HEK293 (cell line): Measurements from ENCODE around the gene UBE2Q1.
A peak's percentile ranks its signal among the peaks of the same experiment; 100 is the strongest.

Experiments
- ZFP37 ChIP-seq: fragments of 450-650 bp; formaldehyde crosslinking; IDR thresholded peaks from 2 replicates; pipeline ENCODE4 v1.5.1; 2016; ENCODE audit warnings: missing biosample characterization, missing genetic modification characterization
- ZFP41 ChIP-seq: fragments of 450-650 bp; formaldehyde crosslinking; IDR thresholded peaks from 2 replicates; pipeline ENCODE4 v1.5.1; 2016; ENCODE audit warnings: missing biosample characterization, missing genetic modification characterization, borderline replicate concordance
- ZNF112 ChIP-seq: fragments of 450-650 bp; formaldehyde crosslinking; IDR thresholded peaks from 2 replicates; pipeline ENCODE4 v1.5.0; 2017; ENCODE audit warnings: missing biosample characterization, missing genetic modification characterization
- ZNF184 ChIP-seq: fragments of 450-650 bp; IDR thresholded peaks from 2 replicates; pipeline ENCODE4 v1.5.1; 2018; ENCODE audit warnings: missing biosample characterization, mild to moderate bottlenecking, missing genetic modification characterization
- ZNF248 ChIP-seq: fragments of 450-650 bp; formaldehyde crosslinking; IDR thresholded peaks from 2 replicates; pipeline ENCODE4 v1.5.1; 2017; ENCODE audit warnings: missing biosample characterization, missing genetic modification characterization
- ZNF433 ChIP-seq: fragments of 450-650 bp; formaldehyde crosslinking; IDR thresholded peaks from 2 replicates; pipeline ENCODE4 v1.5.1; 2016; ENCODE audit warnings: missing biosample characterization, missing genetic modification characterization, low read depth
- ZNF658 ChIP-seq: fragments of 450-650 bp; formaldehyde crosslinking; IDR thresholded peaks from 2 replicates; pipeline ENCODE4; 2016; ENCODE audit warnings: missing biosample characterization, missing genetic modification characterization
- ZNF660 ChIP-seq: fragments of 450-650 bp; IDR thresholded peaks from 2 replicates; pipeline ENCODE4 v1.5.1; 2018; ENCODE audit warnings: missing biosample characterization, mild to moderate bottlenecking, missing genetic modification characterization
- ZNF792 ChIP-seq: fragments of 450-650 bp; formaldehyde crosslinking; IDR thresholded peaks from 2 replicates; pipeline ENCODE4 v1.5.1; 2016; ENCODE audit warnings: missing biosample characterization, missing genetic modification characterization
- TF ChIP-seq, protein P1 (sequence below): fragments of 450-650 bp; formaldehyde crosslinking; IDR thresholded peaks from 2 replicates; pipeline ENCODE4 v1.5.1; 2016; ENCODE audit warnings: missing biosample characterization, missing genetic modification characterization
- TF ChIP-seq, protein P2 (sequence below): sonication (generic); formaldehyde crosslinking; IDR thresholded peaks from 2 replicates; pipeline ENCODE4 v1.8.1; 2022; ENCODE audit warnings: mild to moderate bottlenecking, moderate library complexity, missing genetic modification reagents
- TF ChIP-seq, protein P3 (sequence below): fragments of 450-650 bp; formaldehyde crosslinking; IDR thresholded peaks from 2 replicates; pipeline ENCODE4 v1.5.1; 2017; ENCODE audit warnings: missing biosample characterization, missing genetic modification characterization
- TF ChIP-seq, protein P4 (sequence below): fragments of 450-650 bp; formaldehyde crosslinking; conservative IDR thresholded peaks from 2 replicates; pipeline ENCODE4 v1.5.1; 2016; ENCODE audit warnings: low read depth, missing biosample characterization, missing genetic modification characterization
- TF ChIP-seq, protein P5 (sequence below): fragments of 450-650 bp; formaldehyde crosslinking; IDR thresholded peaks from 2 replicates; pipeline ENCODE4 v1.5.1; 2016; ENCODE audit warnings: missing biosample characterization, missing genetic modification characterization

UBE2Q1 gene

DNA sequence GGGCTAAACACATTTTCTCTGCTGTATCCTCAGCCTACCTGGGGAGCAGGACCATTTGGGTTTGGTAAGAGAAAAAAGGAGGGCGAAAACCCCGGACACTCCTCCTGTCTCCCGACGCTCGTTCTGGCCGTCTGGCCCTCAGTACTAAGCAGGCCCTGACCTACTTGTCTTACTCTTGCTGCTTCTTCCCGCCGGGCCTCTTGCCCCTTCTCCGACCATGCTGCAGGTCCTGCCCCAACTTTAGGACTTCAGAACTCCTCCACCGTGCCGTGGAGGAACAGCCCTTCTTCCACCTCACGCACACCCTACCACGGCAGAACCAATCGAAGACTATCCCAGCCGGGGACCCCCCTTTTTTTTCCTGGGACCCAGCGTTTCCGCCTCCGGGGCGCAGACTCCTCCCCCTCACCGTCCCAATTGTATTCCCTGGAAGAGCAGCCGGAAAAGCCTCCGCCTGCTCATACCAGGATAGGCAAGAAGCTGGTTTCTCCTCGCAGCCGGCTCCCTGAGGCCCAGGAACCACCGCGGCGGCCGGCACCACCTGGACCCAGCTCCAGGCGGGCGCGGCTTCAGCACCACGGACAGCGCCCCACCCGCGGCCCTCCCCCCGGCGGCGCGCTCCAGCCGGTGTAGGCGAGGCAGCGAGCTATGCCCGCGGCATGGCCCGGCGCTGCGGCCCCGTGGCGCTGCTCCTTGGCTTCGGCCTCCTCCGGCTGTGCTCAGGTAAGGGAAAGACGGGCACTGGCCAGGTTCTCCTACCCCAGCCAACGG, 9.1 kb upstream of the UBE2Q1 start, which contains the start of gene CHRNB2 (continued):
- TF ChIP-seq ZNF184 (tag by site-specific recombination) (0 out of 2 replicates have a peak, but pooled peaks have one; percentile 29), ZNF433 (tag by site-specific recombination) (no peak), ZNF660 (tag by site-specific recombination) (0 out of 2 replicates have a peak, but pooled peaks have one; percentile 49), ZFP37 (tag by site-specific recombination) (no peak), ZFP41 (tag by site-specific recombination) (no peak), ZNF658 (tag by site-specific recombination) (no peak), ZNF112 (tag by site-specific recombination) (no peak), ZNF248 (tag by site-specific recombination) (no peak), ZNF792 (tag by site-specific recombination) (no peak)
- TF ChIP-seq, protein P1, sequence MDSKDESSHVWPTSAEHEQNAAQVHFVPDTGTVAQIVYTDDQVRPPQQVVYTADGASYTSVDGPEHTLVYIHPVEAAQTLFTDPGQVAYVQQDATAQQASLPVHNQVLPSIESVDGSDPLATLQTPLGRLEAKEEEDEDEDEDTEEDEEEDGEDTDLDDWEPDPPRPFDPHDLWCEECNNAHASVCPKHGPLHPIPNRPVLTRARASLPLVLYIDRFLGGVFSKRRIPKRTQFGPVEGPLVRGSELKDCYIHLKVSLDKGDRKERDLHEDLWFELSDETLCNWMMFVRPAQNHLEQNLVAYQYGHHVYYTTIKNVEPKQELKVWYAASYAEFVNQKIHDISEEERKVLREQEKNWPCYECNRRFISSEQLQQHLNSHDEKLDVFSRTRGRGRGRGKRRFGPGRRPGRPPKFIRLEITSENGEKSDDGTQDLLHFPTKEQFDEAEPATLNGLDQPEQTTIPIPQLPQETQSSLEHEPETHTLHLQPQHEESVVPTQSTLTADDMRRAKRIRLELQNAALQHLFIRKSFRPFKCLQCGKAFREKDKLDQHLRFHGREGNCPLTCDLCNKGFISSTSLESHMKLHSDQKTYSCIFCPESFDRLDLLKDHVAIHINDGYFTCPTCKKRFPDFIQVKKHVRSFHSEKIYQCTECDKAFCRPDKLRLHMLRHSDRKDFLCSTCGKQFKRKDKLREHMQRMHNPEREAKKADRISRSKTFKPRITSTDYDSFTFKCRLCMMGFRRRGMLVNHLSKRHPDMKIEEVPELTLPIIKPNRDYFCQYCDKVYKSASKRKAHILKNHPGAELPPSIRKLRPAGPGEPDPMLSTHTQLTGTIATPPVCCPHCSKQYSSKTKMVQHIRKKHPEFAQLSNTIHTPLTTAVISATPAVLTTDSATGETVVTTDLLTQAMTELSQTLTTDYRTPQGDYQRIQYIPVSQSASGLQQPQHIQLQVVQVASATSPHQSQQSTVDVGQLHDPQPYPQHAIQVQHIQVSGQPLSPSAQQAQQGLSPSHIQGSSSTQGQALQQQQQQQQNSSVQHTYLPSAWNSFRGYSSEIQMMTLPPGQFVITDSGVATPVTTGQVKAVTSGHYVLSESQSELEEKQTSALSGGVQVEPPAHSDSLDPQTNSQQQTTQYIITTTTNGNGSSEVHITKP (tag by site-specific recombination): 0 out of 2 replicates have a peak, but pooled peaks have one; percentile 22
- TF ChIP-seq, protein P2, sequence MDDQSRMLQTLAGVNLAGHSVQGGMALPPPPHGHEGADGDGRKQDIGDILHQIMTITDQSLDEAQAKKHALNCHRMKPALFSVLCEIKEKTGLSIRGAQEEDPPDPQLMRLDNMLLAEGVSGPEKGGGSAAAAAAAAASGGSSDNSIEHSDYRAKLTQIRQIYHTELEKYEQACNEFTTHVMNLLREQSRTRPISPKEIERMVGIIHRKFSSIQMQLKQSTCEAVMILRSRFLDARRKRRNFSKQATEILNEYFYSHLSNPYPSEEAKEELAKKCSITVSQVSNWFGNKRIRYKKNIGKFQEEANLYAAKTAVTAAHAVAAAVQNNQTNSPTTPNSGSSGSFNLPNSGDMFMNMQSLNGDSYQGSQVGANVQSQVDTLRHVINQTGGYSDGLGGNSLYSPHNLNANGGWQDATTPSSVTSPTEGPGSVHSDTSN (CRISPR knock-in tag): peak; percentile 67; the same call in 1 of the 2 replicates
- TF ChIP-seq, protein P3, sequence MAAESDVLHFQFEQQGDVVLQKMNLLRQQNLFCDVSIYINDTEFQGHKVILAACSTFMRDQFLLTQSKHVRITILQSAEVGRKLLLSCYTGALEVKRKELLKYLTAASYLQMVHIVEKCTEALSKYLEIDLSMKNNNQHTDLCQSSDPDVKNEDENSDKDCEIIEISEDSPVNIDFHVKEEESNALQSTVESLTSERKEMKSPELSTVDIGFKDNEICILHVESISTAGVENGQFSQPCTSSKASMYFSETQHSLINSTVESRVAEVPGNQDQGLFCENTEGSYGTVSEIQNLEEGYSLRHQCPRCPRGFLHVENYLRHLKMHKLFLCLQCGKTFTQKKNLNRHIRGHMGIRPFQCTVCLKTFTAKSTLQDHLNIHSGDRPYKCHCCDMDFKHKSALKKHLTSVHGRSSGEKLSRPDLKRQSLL (tag by site-specific recombination): peak; percentile 13; the same call in 1 of the 2 replicates
- TF ChIP-seq, protein P4, sequence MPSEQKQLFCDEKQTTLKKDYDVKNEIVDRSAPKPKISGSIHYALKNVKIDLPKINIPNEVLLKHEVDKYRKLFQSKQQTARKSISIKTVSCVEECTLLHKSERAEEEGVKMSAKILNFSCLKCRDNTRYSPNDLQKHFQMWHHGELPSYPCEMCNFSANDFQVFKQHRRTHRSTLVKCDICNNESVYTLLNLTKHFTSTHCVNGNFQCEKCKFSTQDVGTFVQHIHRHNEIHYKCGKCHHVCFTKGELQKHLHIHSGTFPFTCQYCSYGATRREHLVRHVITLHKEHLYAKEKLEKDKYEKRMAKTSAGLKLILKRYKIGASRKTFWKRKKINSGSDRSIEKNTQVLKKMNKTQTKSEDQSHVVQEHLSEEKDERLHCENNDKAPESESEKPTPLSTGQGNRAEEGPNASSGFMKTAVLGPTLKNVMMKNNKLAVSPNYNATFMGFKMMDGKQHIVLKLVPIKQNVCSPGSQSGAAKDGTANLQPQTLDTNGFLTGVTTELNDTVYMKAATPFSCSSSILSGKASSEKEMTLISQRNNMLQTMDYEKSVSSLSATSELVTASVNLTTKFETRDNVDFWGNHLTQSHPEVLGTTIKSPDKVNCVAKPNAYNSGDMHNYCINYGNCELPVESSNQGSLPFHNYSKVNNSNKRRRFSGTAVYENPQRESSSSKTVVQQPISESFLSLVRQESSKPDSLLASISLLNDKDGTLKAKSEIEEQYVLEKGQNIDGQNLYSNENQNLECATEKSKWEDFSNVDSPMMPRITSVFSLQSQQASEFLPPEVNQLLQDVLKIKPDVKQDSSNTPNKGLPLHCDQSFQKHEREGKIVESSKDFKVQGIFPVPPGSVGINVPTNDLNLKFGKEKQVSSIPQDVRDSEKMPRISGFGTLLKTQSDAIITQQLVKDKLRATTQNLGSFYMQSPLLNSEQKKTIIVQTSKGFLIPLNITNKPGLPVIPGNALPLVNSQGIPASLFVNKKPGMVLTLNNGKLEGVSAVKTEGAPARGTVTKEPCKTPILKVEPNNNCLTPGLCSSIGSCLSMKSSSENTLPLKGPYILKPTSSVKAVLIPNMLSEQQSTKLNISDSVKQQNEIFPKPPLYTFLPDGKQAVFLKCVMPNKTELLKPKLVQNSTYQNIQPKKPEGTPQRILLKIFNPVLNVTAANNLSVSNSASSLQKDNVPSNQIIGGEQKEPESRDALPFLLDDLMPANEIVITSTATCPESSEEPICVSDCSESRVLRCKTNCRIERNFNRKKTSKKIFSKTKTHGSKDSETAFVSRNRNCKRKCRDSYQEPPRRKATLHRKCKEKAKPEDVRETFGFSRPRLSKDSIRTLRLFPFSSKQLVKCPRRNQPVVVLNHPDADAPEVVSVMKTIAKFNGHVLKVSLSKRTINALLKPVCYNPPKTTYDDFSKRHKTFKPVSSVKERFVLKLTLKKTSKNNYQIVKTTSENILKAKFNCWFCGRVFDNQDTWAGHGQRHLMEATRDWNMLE (tag by site-specific recombination): no peak
- TF ChIP-seq, protein P5, sequence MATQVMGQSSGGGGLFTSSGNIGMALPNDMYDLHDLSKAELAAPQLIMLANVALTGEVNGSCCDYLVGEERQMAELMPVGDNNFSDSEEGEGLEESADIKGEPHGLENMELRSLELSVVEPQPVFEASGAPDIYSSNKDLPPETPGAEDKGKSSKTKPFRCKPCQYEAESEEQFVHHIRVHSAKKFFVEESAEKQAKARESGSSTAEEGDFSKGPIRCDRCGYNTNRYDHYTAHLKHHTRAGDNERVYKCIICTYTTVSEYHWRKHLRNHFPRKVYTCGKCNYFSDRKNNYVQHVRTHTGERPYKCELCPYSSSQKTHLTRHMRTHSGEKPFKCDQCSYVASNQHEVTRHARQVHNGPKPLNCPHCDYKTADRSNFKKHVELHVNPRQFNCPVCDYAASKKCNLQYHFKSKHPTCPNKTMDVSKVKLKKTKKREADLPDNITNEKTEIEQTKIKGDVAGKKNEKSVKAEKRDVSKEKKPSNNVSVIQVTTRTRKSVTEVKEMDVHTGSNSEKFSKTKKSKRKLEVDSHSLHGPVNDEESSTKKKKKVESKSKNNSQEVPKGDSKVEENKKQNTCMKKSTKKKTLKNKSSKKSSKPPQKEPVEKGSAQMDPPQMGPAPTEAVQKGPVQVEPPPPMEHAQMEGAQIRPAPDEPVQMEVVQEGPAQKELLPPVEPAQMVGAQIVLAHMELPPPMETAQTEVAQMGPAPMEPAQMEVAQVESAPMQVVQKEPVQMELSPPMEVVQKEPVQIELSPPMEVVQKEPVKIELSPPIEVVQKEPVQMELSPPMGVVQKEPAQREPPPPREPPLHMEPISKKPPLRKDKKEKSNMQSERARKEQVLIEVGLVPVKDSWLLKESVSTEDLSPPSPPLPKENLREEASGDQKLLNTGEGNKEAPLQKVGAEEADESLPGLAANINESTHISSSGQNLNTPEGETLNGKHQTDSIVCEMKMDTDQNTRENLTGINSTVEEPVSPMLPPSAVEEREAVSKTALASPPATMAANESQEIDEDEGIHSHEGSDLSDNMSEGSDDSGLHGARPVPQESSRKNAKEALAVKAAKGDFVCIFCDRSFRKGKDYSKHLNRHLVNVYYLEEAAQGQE (tag by site-specific recombination): peak; percentile 97
